ENCODE measurements around the gene TLL2.

GRCh38 chr10:96333101-96333500 is 180.6 kb downstream of the TLL2 start:
- TF ChIP-seq POLR2A (IDR thresholded peaks at IDR 0.05) (no peak), CTCF (IDR thresholded peaks at IDR 0.05) (no peak)

Data from adrenal gland (tissue), 5 donors.